Activated CD8-positive, alpha-beta memory T cell treated with anti-CD3 and anti-CD28 coated beads for 1 hour (primary cell): Measurements from ENCODE around the gene JARID2.
A peak's percentile ranks its signal among the peaks of the same experiment; 100 is the strongest.
"Not testable (repeated sequence)": the region's sequence is repeated elsewhere in the genome, so short reads cannot be mapped to it uniquely, and the experiment has no call there.

ENCODE experiments used
- DNase-seq, 2 donors: peaks; one replicate each; pipeline ENCODE4 v3.0.0-alpha.2; 2020; ENCODE audit warnings: low read depth in 1 of 2; ENCODE audit errors: extremely low read depth in 1 of 2

JARID2 gene

GRCh38 chr6:15287670-15288375 is 42.0 kb downstream of the JARID2 start:
- DNase-seq = no peak

- no peak for DNase-seq
These were observed 43.0 kb downstream of the JARID2 start for GRCh38 chr6:15288856-15289255.

- not testable (repeated sequence) for DNase-seq
These were observed 43.6 kb downstream of the JARID2 start for GRCh38 chr6:15289456-15289855.

GRCh38 chr6:15290067-15290680 is 44.3 kb downstream of the JARID2 start:
- no peak for DNase-seq

- DNase-seq = no peak
These were observed 45.3 kb downstream of the JARID2 start for GRCh38 chr6:15290962-15291704.

GRCh38 chr6:15292721-15293302 is 46.9 kb downstream of the JARID2 start:
- no peak for DNase-seq

GRCh38 chr6:15293674-15294073 is 47.8 kb downstream of the JARID2 start:
- DNase-seq = no peak

- DNase-seq = no peak
These were observed 48.6 kb downstream of the JARID2 start for GRCh38 chr6:15294504-15294903.

GRCh38 chr6:15296249-15296648 is 50.4 kb downstream of the JARID2 start:
- no peak for DNase-seq

GRCh38 chr6:15296735-15297134 is 50.9 kb downstream of the JARID2 start:
- no peak for DNase-seq

- DNase-seq = not testable (repeated sequence)
These were observed 51.3 kb downstream of the JARID2 start for GRCh38 chr6:15297167-15297566.

- DNase-seq = no peak
These were observed 52.2 kb downstream of the JARID2 start for GRCh38 chr6:15297895-15298590.

- DNase-seq = peak in 1 of 2 donors; percentile 22
These were observed 53.7 kb downstream of the JARID2 start for GRCh38 chr6:15299430-15300131.

GRCh38 chr6:15301179-15302006 is 55.5 kb downstream of the JARID2 start:
- no peak for DNase-seq

GRCh38 chr6:15303162-15303919 is 57.5 kb downstream of the JARID2 start:
- DNase-seq = no peak

GRCh38 chr6:15303920-15304291 is 58.0 kb downstream of the JARID2 start:
- no peak for DNase-seq

- DNase-seq = no peak
These were observed 58.6 kb downstream of the JARID2 start for GRCh38 chr6:15304337-15305042.

GRCh38 chr6:15305496-15305895 is 59.6 kb downstream of the JARID2 start:
- DNase-seq = no peak
